ENCODE data around the gene SPRED2. TPM values are rescaled to one million over a fixed set of nuclear protein-coding genes. Genes with fewer than 3 reads are reported as not detected.

Gene SPRED2
- total and polyA plus RNA-seq, 2 of the 8 experiments (the other 6 are each of a cell fraction or from before 2014, with no cell fraction given) = 15.3 to 22.5 TPM

- H4K5ac ChIP-seq (ENCODE audit: insufficient read length, low read depth, low read length) = no peak overlapping the region
- H4K20me1 ChIP-seq (replicated peaks in 1 of 2; ENCODE audit: control insufficient read depth in 1 of 2, insufficient read depth in 2 of 2, low read length in 2 of 2) = peaks cover 6 to 8% of the 10 kb centered on the region in 2 experiments
- peaks cover 0 to 12% of the 10 kb centered on the region in 2 experiments; a peak in 1 of 4 replicates for H3K79me2 ChIP-seq (ENCODE audit: control insufficient read depth in 1 of 2, insufficient read depth in 2 of 2, low read length in 2 of 2)
- TF ChIP-seq NANOG (IDR thresholded peaks at IDR 0.05; ENCODE audit: insufficient read depth, low read depth, low read length, poor library complexity, severe bottlenecking) (no peak), KDM4A (IDR thresholded peaks at IDR 0.05; ENCODE audit: low read depth, low read length, severe bottlenecking) (no peak), TCF12 (IDR thresholded peaks at IDR 0.05; ENCODE audit: low read depth, low read length) (no peak)
Measured at GRCh38 chr2:65389476-65389875, 42.9 kb downstream of the SPRED2 start.

More at GRCh38 chr2:65389476-65389875, 42.9 kb downstream of the SPRED2 start:
- Histone ChIP-seq H3K4me2 (ENCODE audit: insufficient read depth in 1 of 2, low read depth in 2 of 2, low read length in 2 of 2) (no peak overlapping the region), H2BK20ac (ENCODE audit: low read length) (no peak overlapping the region), H2AK5ac (ENCODE audit: low read depth, low read length) (no peak overlapping the region), H3K27ac (ENCODE audit: low read depth, low read length) (no peak overlapping the region), H3K18ac (ENCODE audit: extremely low read depth, low read length) (no peak overlapping the region), H4K8ac (ENCODE audit: extremely low read depth, insufficient read depth, low read length) (no peak overlapping the region), H3K9ac (replicated peaks in 1 of 4; ENCODE audit: extremely low read depth in 1 of 4, low read depth in 3 of 4, low read length in 3 of 4) (no peak overlapping the region), H2BK12ac (ENCODE audit: low read depth, low read length) (no peak overlapping the region), H3K4ac (replicated peaks; ENCODE audit: insufficient read length, low read depth, low read length) (no peak overlapping the region), H3K36me3 (ENCODE audit: control insufficient read depth in 2 of 4, insufficient read depth in 4 of 4, low read length in 3 of 4) (no peaks in the 10 kb centered on the region), H3K9me3 (ENCODE audit: insufficient read depth in 2 of 2, low read depth in 1 of 2, low read length in 1 of 2) (no peaks in the 10 kb centered on the region), H2AFZ (ENCODE audit: low read length) (no peak overlapping the region), H2BK5ac (ENCODE audit: low read depth, low read length) (no peak overlapping the region), H3K23me2 (ENCODE audit: low read depth, low read length) (peaks cover 2% of the 10 kb centered on the region; the same call in 1 of the 2 replicates), H2BK15ac (ENCODE audit: low read length) (no peak overlapping the region), H3K4me3 (ENCODE audit: extremely low read depth in 1 of 4, insufficient read depth in 2 of 4, low read depth in 3 of 4, low read length in 4 of 4) (no peak overlapping the region), H4K91ac (replicated peaks; ENCODE audit: insufficient read length, low read length) (no peak overlapping the region), H3K23ac (ENCODE audit: insufficient read length) (no peak overlapping the region), H3K27me3 (replicated peaks in 1 of 4; ENCODE audit: control insufficient read depth in 3 of 4, extremely low read depth in 1 of 4, insufficient read depth in 3 of 4, low read length in 3 of 4) (no peaks in the 10 kb centered on the region), H3K79me1 (ENCODE audit: low read depth, low read length) (peaks cover 4% of the 10 kb centered on the region), H2BK120ac (replicated peaks; ENCODE audit: low read depth, low read length) (no peak overlapping the region), H3K14ac (ENCODE audit: insufficient read length) (no peak overlapping the region), H3K56ac (replicated peaks; ENCODE audit: insufficient read length, low read depth, low read length) (no peak overlapping the region), H3K4me1 (replicated peaks in 1 of 4; ENCODE audit: control insufficient read depth in 3 of 4, insufficient read depth in 4 of 4, low read length in 3 of 4) (peaks cover 0 to 3% (median 0%) of the 10 kb centered on the region in 4 experiments; a peak in 3 of 7 replicates)
- WGBS, 2 experiments (ENCODE audit: extremely low coverage in 1 of 2, insufficient coverage in 1 of 2, insufficient read length in 1 of 2, insufficient replicate concordance in 2 of 2, low coverage in 1 of 2, low lambda C conversion rate in 2 of 2, missing lambda C conversion rate in 1 of 2) = 67% methylated on average over 1 of the region's 1 CpG; no CpG with 5 or more reads in 1 of the 2 experiments
- DNase-seq (ENCODE audit: low read depth in 1 of 2, low spot score in 2 of 2) (no peak), FAIRE-seq (no peak)
- ChIA-PET POLR2A (ENCODE audit: partially characterized antibody) (interaction anchor here (0.8 kb wide), 1 partner anchor 11 kb away, joined by 4 read pairs; no protein-coding TSS in a partner anchor), CTCF (ENCODE audit: partially characterized antibody) (no interaction called here)

All from H1 (cell line).